ENCODE results near the gene FXYD4. TPM values are rescaled to one million over a fixed set of nuclear protein-coding genes. Genes with fewer than 3 reads are reported as not detected.
A peak's percentile ranks its signal among the peaks of the same experiment; 100 is the strongest.

FXYD4 gene
- total RNA-seq, 2 donors from 2014 or later, result not detected

- H3K9me3 Mint-ChIP-seq, result no peaks in the 10 kb centered on the region
- peaks cover 45 to 50% of the 10 kb centered on the region in 2 donors for H3K36me3 Mint-ChIP-seq
- ATAC-seq (peak; percentile 82 to 84), DNase-seq (ENCODE audit: low spot score in 2 of 2) (peak; percentile 82 to 95)
- peak overlapping the region; percentile 81 to 98 for H3K27ac Mint-ChIP-seq
Measured at GRCh38 chr10:43396928-43397624, 25.6 kb downstream of the FXYD4 start.

GRCh38 chr10:43398939-43399319 is 27.5 kb downstream of the FXYD4 start:
- peak overlapping the region; percentile 81 to 93 for H3K27ac Mint-ChIP-seq
- ATAC-seq (no peak), DNase-seq (ENCODE audit: low spot score in 2 of 2) (no peak)
- peaks cover 37 to 41% of the 10 kb centered on the region in 2 donors for H3K36me3 Mint-ChIP-seq
- no peaks in the 10 kb centered on the region for H3K9me3 Mint-ChIP-seq

- peaks cover 40 to 44% of the 10 kb centered on the region in 2 donors for H3K36me3 Mint-ChIP-seq
- ATAC-seq, result peak; percentile 55 to 57
- no peak for DNase-seq (ENCODE audit: low spot score in 2 of 2)
- peak overlapping the region; percentile 81 to 93 for H3K27ac Mint-ChIP-seq
- H3K9me3 Mint-ChIP-seq, result no peaks in the 10 kb centered on the region
Measured at GRCh38 chr10:43399320-43400310, 28.2 kb downstream of the FXYD4 start.

- Mint-ChIP-seq H3K9me3 (no peaks in the 10 kb centered on the region), H3K36me3 (peaks cover 38 to 42% of the 10 kb centered on the region in 2 donors), H3K27ac (peak overlapping the region; percentile 19 to 78)
- no peak for ATAC-seq
- DNase-seq (ENCODE audit: low spot score in 2 of 2), result no peak
Measured at GRCh38 chr10:43401627-43402026, 30.2 kb downstream of the FXYD4 start.

- DNase-seq (ENCODE audit: low spot score in 2 of 2), result no peak
- H3K9me3 Mint-ChIP-seq, result no peaks in the 10 kb centered on the region
Measured at GRCh38 chr10:43402176-43402575, 30.7 kb downstream of the FXYD4 start.

GRCh38 chr10:43402880-43403452 is 31.5 kb downstream of the FXYD4 start:
- Mint-ChIP-seq H3K9me3 (no peaks in the 10 kb centered on the region), H3K36me3 (peaks cover 40 to 41% of the 10 kb centered on the region in 2 donors), H3K27ac (peak overlapping the region; percentile 73 to 87)
- no peak for ATAC-seq
- no peak for DNase-seq (ENCODE audit: low spot score in 2 of 2)

More at GRCh38 chr10:43402176-43402575, 30.7 kb downstream of the FXYD4 start:
- peaks cover 38 to 40% of the 10 kb centered on the region in 2 donors for H3K36me3 Mint-ChIP-seq
- peak overlapping the region; percentile 19 to 78 for H3K27ac Mint-ChIP-seq
- ATAC-seq, result no peak

GRCh38 chr10:43403911-43404703 is 32.7 kb downstream of the FXYD4 start:
- peak overlapping the region; percentile 87 to 90 for H3K27ac Mint-ChIP-seq
- H3K36me3 Mint-ChIP-seq, result peaks cover 46 to 48% of the 10 kb centered on the region in 2 donors
- no peak for DNase-seq (ENCODE audit: low spot score in 2 of 2)
- peak in 1 of 2 donors; percentile 6 for ATAC-seq
- no peaks in the 10 kb centered on the region for H3K9me3 Mint-ChIP-seq

GRCh38 chr10:43404704-43405084 is 33.3 kb downstream of the FXYD4 start:
- ATAC-seq (no peak), DNase-seq (ENCODE audit: low spot score in 2 of 2) (no peak)
- Mint-ChIP-seq H3K9me3 (no peaks in the 10 kb centered on the region), H3K27ac (peak overlapping the region; percentile 87 to 90), H3K36me3 (peaks cover 52 to 54% of the 10 kb centered on the region in 2 donors)

GRCh38 chr10:43407148-43407575 is 35.7 kb downstream of the FXYD4 start:
- peak; percentile 66 to 76 for DNase-seq (ENCODE audit: low spot score in 2 of 2)
- Mint-ChIP-seq H3K9me3 (no peaks in the 10 kb centered on the region), H3K27ac (peak overlapping the region; percentile 98 to 99), H3K36me3 (peaks cover 57 to 59% of the 10 kb centered on the region in 2 donors)
- peak; percentile 2 to 8 for ATAC-seq

- Mint-ChIP-seq H3K36me3 (peaks cover 57 to 59% of the 10 kb centered on the region in 2 donors), H3K27ac (peak overlapping the region; percentile 98 to 99), H3K9me3 (no peaks in the 10 kb centered on the region)
Measured at GRCh38 chr10:43407576-43408330, 36.3 kb downstream of the FXYD4 start.

GRCh38 chr10:43408331-43408709 is 36.9 kb downstream of the FXYD4 start:
- ATAC-seq (peak in 1 of 2 donors; percentile 0), DNase-seq (ENCODE audit: low spot score in 2 of 2) (no peak)
- peaks cover 52 to 54% of the 10 kb centered on the region in 2 donors for H3K36me3 Mint-ChIP-seq
- peak overlapping the region; percentile 98 to 99 for H3K27ac Mint-ChIP-seq
- H3K9me3 Mint-ChIP-seq, result no peaks in the 10 kb centered on the region

More at GRCh38 chr10:43407576-43408330, 36.3 kb downstream of the FXYD4 start:
- peak; percentile 87 for DNase-seq (ENCODE audit: low spot score in 2 of 2)
- ATAC-seq, result peak; percentile 55 to 56

- peak within 1 kb of the TSS; percentile 98 to 99 for H3K27ac Mint-ChIP-seq
- peak; percentile 81 to 82 for ATAC-seq
Measured at GRCh38 chr10:43408710-43409384, 37.4 kb downstream of the FXYD4 start, which contains the start of gene HNRNPF. Gene HNRNPF, minus strand, starts transcription at chr10:43409186. Its CDS starts 21,302 bp downstream, at chr10:43387884.

GRCh38 chr10:43409385-43410109 is 38.1 kb downstream of the FXYD4 start:
- no peaks in the 10 kb centered on the region for H3K9me3 Mint-ChIP-seq
- peak overlapping the region; percentile 98 to 99 for H3K27ac Mint-ChIP-seq
- peaks cover 43 to 44% of the 10 kb centered on the region in 2 donors for H3K36me3 Mint-ChIP-seq
- DNase-seq (ENCODE audit: low spot score in 2 of 2), result peak; percentile 63 to 72
- peak; percentile 4 to 15 for ATAC-seq

More at GRCh38 chr10:43408710-43409384, 37.4 kb downstream of the FXYD4 start, which contains the start of gene HNRNPF:
- peaks cover 49 to 51% of the 10 kb centered on the region in 2 donors for H3K36me3 Mint-ChIP-seq
- peak; percentile 97 for DNase-seq (ENCODE audit: low spot score in 2 of 2)
- no peaks in the 10 kb centered on the region for H3K9me3 Mint-ChIP-seq

- H3K9me3 Mint-ChIP-seq, result no peaks in the 10 kb centered on the region
- H3K36me3 Mint-ChIP-seq, result peaks cover 37 to 38% of the 10 kb centered on the region in 2 donors
- H3K27ac Mint-ChIP-seq, result peak overlapping the region; percentile 98 to 99
- ATAC-seq, result no peak
- no peak for DNase-seq (ENCODE audit: low spot score in 2 of 2)
Measured at GRCh38 chr10:43410345-43410744, 38.9 kb downstream of the FXYD4 start.

All from activated naive CD4-positive, alpha-beta T cell treated with anti-CD3 and anti-CD28 coated beads, Interleukin-2, amount 50 U/mL, for 72 hours (primary cell).